OCI-LY1 (cell line): ENCODE data around the gene GIT2.

Experiments used
- EZH2 ChIP-seq: fragments of 200-600 bp; sonication (generic), shearing (Covaris generic); IDR thresholded peaks from 2 replicates; pipeline ENCODE4 v1.8.0; 2017; ENCODE audit warnings: borderline replicate concordance, mixed run types, mild to moderate bottlenecking, antibody characterized with exemption, low read length, moderate library complexity, mixed read lengths
- TF ChIP-seq, protein P1 (sequence below): fragments of 200-600 bp; sonication (generic), shearing (Covaris generic); IDR thresholded peaks from 2 replicates; pipeline ENCODE4 v1.5.1; 2017; ENCODE audit warnings: mild to moderate bottlenecking, antibody characterized with exemption, low read length, moderate library complexity, mixed read lengths

DNA sequence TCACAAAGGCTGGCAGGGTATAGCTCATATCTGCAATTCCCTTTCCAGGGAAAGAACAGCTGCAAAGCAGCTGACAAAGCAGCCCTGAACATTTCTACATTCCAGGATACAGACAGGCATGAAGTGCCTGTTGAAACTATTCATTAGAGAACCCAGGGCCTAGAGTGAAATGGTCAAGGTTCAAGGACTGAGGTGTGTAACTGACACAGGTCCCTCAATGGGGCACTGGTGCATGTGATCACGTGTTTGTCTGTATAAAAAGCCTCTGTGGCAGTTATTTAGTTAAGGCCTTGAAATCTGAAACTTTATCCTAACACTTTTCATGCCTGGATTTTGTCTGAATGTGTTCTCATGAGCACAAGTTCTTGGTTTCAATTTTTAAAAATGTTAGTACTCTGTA is 47.1 kb downstream of the GIT2 start:
- TF ChIP-seq EZH2, result no peak
- TF ChIP-seq, protein P1, sequence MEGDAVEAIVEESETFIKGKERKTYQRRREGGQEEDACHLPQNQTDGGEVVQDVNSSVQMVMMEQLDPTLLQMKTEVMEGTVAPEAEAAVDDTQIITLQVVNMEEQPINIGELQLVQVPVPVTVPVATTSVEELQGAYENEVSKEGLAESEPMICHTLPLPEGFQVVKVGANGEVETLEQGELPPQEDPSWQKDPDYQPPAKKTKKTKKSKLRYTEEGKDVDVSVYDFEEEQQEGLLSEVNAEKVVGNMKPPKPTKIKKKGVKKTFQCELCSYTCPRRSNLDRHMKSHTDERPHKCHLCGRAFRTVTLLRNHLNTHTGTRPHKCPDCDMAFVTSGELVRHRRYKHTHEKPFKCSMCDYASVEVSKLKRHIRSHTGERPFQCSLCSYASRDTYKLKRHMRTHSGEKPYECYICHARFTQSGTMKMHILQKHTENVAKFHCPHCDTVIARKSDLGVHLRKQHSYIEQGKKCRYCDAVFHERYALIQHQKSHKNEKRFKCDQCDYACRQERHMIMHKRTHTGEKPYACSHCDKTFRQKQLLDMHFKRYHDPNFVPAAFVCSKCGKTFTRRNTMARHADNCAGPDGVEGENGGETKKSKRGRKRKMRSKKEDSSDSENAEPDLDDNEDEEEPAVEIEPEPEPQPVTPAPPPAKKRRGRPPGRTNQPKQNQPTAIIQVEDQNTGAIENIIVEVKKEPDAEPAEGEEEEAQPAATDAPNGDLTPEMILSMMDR, result no peak
